Smooth muscle cell (in vitro differentiated cells): ENCODE measurements around the gene HOXA13. TPM values are rescaled to one million over a fixed set of nuclear protein-coding genes. Genes with fewer than 3 reads are reported as not detected.
A peak's percentile ranks its signal among the peaks of the same experiment; 100 is the strongest.

Experiments
- DNase-seq: peaks from one replicate; lab custom pipeline; 2025; ENCODE audit not compliant: unreplicated experiment; lab: John Stamatoyannopoulos, UW
- H2AFZ ChIP-seq: fragments of 200-600 bp; sonication (generic); 2 replicates; pipeline ENCODE4 v1.6.0; 2016; ENCODE audit warnings: antibody characterized with exemption, low read depth, mild to moderate bottlenecking
- H3F3A ChIP-seq: fragments of 200-600 bp; sonication (generic); 2 replicates; pipeline ENCODE4 v1.6.0; 2017; ENCODE audit warnings: antibody characterized with exemption, low read depth
- H3K27ac ChIP-seq: fragments of 200-600 bp; sonication (generic); 2 replicates; pipeline ENCODE4 v1.5.1; 2016; ENCODE audit warnings: low read depth, mild to moderate bottlenecking
- H3K27me3 ChIP-seq: fragments of 200-600 bp; sonication (generic); 2 replicates; pipeline ENCODE4 v1.6.1; 2016; ENCODE audit warnings: low read depth, mild to moderate bottlenecking
- H3K36me3 ChIP-seq: fragments of 200-600 bp; sonication (generic); 2 replicates; pipeline ENCODE4 v1.5.1; 2016; ENCODE audit warnings: low read depth
- H3K4me1 ChIP-seq: fragments of 200-600 bp; sonication (generic); 2 replicates; pipeline ENCODE4 v1.5.1; 2016; ENCODE audit warnings: low read depth
- H3K4me2 ChIP-seq: fragments of 200-600 bp; sonication (generic); 2 replicates; pipeline ENCODE4 v1.6.0; 2016; ENCODE audit warnings: mild to moderate bottlenecking
- H3K4me3 ChIP-seq: fragments of 200-600 bp; sonication (generic); 2 replicates; pipeline ENCODE4 v1.5.1; 2016; ENCODE audit warnings: mild to moderate bottlenecking
- H3K79me2 ChIP-seq: fragments of 200-600 bp; sonication (generic); 2 replicates; pipeline ENCODE4 v1.6.0; 2016; ENCODE audit warnings: low read depth, mild to moderate bottlenecking
- H3K9ac ChIP-seq: fragments of 200-600 bp; sonication (generic); 2 replicates; pipeline ENCODE4 v1.6.0; 2016; ENCODE audit warnings: low read depth
- H3K9me3 ChIP-seq: fragments of 200-600 bp; sonication (generic); replicated peaks from 2 replicates; pipeline ENCODE4 v1.5.1; 2016; ENCODE audit warnings: low read depth
- H4K20me1 ChIP-seq: fragments of 200-600 bp; sonication (generic); 2 replicates; pipeline ENCODE4 v1.6.0; 2016; ENCODE audit warnings: low read depth
- CTCF ChIP-seq: fragments of 200-600 bp; sonication (generic); IDR thresholded peaks from 2 replicates; pipeline ENCODE4 v1.5.1; 2017; ENCODE audit warnings: borderline replicate concordance, mild to moderate bottlenecking, antibody characterized with exemption; ENCODE audit not compliant: insufficient read depth, poor library complexity, severe bottlenecking
- WGBS: methylation state at CpG from one replicate; pipeline ENCODE4 v1.1.7; 2016; ENCODE audit warnings: low lambda C conversion rate; 5-methylcytosine and 5-hydroxymethylcytosine counted together
- polyA plus RNA-seq: library from polyadenylated mRNA; unstranded; fragments of >200 nt; fragmentation: Nextera tagmentation; extraction: Ambion mirVana; gene quantifications from 2 replicates; pipeline ENCODE4 v1.2.1, GENCODE V29; 2016
- total RNA-seq: library from RNA; depleted of rRNA; stranded (reverse); fragments of >200 nt; gene quantifications from 2 replicates; pipeline ENCODE4 v1.2.3, GENCODE V29; 2014

The HOXA13 gene
- total and polyA plus RNA-seq, 2 experiments from 2014 or later, result 10.0 to 14.2 TPM

- Histone ChIP-seq H3K4me3 (no peak overlapping the region), H3K79me2 (no peaks in the 10 kb centered on the region), H3K4me1 (no peaks in the 10 kb centered on the region), H3K9me3 (no peaks in the 10 kb centered on the region), H2AFZ (no peak overlapping the region), H4K20me1 (no peaks in the 10 kb centered on the region), H3K27me3 (peaks cover 99% of the 10 kb centered on the region), H3K9ac (no peak overlapping the region), H3K27ac (no peak overlapping the region), H3K4me2 (peak overlapping the region; percentile 91), H3F3A (no peaks in the 10 kb centered on the region), H3K36me3 (no peaks in the 10 kb centered on the region)
- no peak for TF ChIP-seq CTCF
- no peak for DNase-seq
- WGBS, result 70% methylated on average over 9 of the region's 10 CpGs
Observed at GRCh38 chr7:27154369-27154768, 45.5 kb downstream of the HOXA13 start.

- no peaks in the 10 kb centered on the region for H3K79me2 ChIP-seq
Observed at GRCh38 chr7:27153526-27153925, 46.4 kb downstream of the HOXA13 start.

GRCh38 chr7:27152816-27153442 is 47.0 kb downstream of the HOXA13 start:
- Histone ChIP-seq H3K36me3 (no peaks in the 10 kb centered on the region), H4K20me1 (no peaks in the 10 kb centered on the region), H3K4me2 (peak overlapping the region; percentile 82), H3K27ac (no peak overlapping the region), H3K9me3 (no peaks in the 10 kb centered on the region), H3K4me3 (peak overlapping the region; percentile 40), H3K79me2 (no peaks in the 10 kb centered on the region), H3F3A (no peaks in the 10 kb centered on the region), H3K27me3 (peaks cover 99% of the 10 kb centered on the region), H3K9ac (no peak overlapping the region), H3K4me1 (no peaks in the 10 kb centered on the region), H2AFZ (no peak overlapping the region)
- WGBS, result 36% methylated on average over 16 of the region's 22 CpGs
- DNase-seq, result no peak
- TF ChIP-seq CTCF, result no peak

More at GRCh38 chr7:27153526-27153925, 46.4 kb downstream of the HOXA13 start:
- 77% methylated on average over 3 of the region's 3 CpGs for WGBS
- no peak overlapping the region for H2AFZ ChIP-seq
- H3K36me3 ChIP-seq, result no peaks in the 10 kb centered on the region
- no peaks in the 10 kb centered on the region for H3F3A ChIP-seq
- H3K4me3 ChIP-seq, result no peak overlapping the region
- no peaks in the 10 kb centered on the region for H4K20me1 ChIP-seq
- H3K4me1 ChIP-seq, result no peaks in the 10 kb centered on the region
- H3K27me3 ChIP-seq, result peaks cover 99% of the 10 kb centered on the region
- no peak overlapping the region for H3K9ac ChIP-seq
- no peak for TF ChIP-seq CTCF
- H3K9me3 ChIP-seq, result no peaks in the 10 kb centered on the region
- H3K4me2 ChIP-seq, result no peak overlapping the region
- DNase-seq, result no peak
- no peak overlapping the region for H3K27ac ChIP-seq
